Endometrial microvascular endothelial cells (primary cell): ENCODE data around the gene NFKBIE. TPM values are rescaled to one million over a fixed set of nuclear protein-coding genes. Genes with fewer than 3 reads are reported as not detected.

ENCODE experiments used
- in situ Hi-C: cut with HindIII; loops from 2 replicates; pipeline ENCODE4 v1.10.0; 2017; ENCODE audit warnings: low sequenced_read_pairs, low pct_unique_long_range_greater_than_20kb; ENCODE audit errors: inconsistent ontology term
- total RNA-seq: library from RNA; depleted of rRNA; stranded (reverse); fragments of >200 nt; gene quantifications from one replicate; pipeline ENCODE4 v1.2.3, GENCODE V29; 2015; ENCODE audit errors: inconsistent ontology term

NFKBIE gene
- total RNA-seq, 1 donor from 2014 or later = 47.3 TPM

DNA sequence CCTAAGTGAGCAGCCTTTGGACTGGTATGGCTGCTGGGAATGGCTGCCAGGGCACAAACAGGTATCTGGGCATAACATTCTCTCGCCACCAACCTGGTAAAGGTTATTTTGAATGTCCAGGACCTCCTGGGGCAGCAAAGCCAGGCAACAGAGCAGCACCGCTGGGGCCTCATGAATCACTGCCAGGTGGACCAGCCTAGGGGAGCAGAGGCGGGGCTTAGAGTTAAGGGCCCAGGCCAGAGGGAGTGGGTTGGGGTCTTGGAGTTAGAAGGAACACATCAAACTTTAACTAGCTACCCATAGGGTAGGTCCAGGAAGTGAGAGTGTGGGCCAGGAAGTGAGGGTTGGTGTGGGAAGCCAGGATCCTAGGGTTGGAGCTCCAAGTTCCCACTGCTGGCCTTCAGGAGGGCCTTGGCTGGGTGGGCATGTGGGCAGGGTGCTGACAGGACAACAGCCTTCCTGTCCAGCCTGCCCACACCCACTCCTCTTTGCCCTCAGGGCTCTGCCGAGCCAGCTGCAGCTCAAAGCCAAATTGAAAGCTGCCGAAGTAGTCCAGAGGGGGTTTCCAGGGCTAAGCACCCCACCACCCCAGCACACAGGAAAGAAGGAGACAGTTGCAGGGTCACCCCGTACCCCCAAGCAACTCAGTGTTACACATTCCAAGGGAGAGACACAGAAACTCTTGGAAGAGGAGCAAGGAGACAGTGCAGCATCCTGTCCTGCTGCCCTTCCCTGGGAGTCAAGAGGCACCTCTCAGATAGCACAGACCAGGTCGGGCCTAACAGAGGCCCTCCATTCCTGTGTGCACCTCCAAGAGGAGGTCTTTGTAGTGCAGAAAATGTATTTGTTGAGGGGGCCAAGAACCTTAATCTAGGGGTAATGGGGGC is 2.6 kb downstream of the NFKBIE start:
- in situ Hi-C loops = no loop called here

DNA sequence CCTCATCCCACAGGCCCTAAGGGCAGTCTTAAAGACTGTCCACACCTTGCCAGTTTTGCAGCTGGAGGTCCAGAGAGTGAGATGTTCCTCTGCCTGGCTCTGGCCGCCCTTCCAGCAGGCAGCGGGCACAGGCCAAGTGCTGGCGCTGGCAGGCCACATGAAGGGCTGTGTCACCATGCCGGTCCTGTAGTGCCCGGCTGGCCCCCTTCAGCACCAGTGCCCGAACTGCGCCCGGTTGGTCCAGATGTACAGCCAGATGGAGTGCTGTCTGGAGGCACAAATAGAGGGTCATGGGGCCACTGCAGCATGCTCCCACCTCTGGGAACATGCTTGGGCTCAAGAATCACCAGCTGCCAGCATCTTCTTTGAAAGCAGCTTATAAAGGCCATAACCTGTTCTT is 3.8 kb downstream of the NFKBIE start:
- in situ Hi-C loops = no loop called here

DNA sequence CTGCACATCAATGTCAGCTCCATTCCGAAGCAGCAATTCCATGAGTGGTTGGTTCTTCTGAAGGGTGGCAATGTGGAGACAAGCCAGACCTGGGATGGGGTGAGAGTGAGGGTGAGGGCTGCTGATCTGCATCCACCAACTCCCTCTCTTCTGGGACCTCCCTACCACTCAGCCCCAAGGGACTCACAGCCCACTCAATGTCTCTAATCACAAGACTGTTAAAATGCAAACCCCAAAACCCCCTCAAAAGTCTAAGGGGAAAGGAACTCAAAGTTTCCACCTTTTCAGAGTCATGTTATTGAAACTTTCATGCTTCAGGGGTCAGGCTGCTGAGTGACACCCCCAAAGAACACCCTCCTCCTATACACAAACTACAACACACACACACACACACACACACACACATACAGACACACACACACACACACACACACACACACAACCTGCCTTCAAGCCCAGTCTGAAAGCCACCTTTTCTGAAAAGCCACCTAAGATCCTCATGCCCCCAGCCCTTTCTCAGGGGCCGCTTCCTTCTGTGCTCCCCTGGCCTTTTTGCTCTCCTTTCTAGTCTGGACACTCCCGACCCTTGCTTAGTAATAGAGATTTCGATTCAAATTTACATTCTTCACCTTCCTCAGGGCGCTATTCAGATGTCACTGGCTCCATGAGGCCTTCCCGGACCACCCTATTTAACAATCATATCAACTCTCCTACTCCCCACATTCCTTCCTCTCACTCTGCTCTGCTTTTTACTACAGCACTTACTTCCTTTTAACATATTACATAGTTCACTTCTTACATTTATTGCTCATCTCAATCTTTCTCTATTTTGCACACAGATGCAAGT is 4.7 kb downstream of the NFKBIE start:
- in situ Hi-C loops = no loop called here

DNA sequence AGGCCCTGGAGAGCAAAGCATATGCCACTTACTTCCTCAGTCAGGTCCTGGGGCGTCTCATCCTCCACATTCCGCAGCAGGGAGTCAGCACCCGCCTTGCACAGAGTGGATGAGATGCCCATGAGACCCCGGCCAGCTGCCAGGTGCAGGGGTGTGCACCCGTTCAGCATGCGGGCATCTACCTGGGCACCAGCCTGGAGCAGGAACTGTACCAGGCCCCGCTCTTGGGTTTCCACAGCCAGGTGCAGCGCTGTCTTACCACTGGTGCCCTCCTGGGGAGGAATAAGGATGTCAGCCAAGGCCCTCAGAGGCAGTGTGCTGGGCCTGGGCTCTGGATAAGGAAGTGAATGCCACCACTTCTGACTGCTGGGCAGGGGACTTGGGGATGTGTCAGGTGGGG is 5.3 kb downstream of the NFKBIE start:
- in situ Hi-C loops = no loop called here

DNA sequence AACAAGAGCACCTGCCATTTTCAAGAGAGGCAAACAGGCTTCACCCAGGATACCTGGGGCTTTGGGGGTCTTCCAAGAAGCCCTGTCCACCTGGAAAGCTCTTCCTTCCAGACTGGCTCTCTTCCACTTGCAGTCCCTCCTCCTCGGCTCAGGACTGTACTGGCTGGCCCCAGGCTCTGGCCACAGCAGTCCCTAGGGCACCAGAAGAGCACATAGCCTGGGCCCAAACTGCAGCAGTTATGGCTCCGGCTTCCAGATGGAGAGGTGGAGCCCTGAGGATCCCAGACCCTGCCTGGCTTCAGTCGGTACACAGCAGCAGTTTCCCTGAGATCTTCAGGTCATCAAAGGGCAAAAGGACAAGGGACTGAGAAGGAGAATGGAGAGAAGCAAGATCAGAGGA is 6.4 kb downstream of the NFKBIE start:
- in situ Hi-C loops = no loop called here

DNA sequence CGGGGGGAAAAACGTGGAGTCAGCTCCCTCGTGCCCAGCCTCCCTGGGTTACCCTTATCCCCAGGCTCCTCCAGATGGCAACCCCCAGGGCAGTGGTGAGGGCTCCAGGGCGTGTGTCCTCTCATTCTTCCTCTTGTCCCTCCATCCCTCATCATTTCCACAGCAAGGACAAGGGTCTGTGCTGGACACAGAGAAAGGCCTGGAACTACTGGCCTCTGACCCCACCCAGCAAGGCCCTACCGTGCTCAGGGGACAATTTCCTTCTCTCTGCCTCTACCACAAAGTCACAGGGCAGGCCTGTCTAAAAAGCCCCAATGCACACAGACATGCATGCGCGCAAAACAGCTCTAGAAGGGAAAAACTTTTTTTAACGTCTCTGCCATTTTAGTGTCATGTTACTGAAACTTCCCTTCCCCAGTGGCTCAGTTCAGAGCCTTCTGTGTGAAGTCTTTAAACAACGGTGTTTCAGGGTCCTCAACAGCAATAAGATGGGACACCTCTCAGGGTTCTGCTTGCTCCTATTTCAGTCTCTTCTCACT is 7.0 kb downstream of the NFKBIE start:
- in situ Hi-C loops = no loop called here

DNA sequence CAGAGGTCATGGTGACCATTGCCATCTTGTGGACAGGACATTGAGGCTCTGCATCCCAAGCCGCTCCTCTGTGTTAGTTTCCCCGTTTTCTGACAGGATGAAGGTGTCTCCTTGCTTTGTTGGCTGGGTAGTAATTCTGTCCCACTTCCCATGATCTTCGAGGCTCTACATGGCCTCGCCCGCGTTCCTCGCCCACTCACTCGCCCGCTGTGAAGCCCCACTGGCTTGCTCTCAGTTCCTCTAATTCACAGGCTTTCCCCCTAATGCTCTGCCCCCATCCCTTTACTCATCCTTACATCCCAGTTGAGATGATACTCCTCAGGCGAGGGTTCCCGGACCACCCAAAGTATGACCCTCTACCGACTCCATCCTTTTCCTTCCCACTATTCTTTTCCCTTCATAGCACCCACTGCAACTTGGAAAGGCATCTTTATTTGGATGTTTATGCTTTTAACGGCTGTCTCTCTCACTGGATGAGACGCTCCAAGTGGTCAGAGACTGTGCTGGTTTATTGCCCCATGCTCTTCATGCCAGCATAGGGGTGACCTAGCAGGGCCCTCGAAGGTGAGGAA is 7.5 kb downstream of the NFKBIE start:
- in situ Hi-C loops = no loop called here

DNA sequence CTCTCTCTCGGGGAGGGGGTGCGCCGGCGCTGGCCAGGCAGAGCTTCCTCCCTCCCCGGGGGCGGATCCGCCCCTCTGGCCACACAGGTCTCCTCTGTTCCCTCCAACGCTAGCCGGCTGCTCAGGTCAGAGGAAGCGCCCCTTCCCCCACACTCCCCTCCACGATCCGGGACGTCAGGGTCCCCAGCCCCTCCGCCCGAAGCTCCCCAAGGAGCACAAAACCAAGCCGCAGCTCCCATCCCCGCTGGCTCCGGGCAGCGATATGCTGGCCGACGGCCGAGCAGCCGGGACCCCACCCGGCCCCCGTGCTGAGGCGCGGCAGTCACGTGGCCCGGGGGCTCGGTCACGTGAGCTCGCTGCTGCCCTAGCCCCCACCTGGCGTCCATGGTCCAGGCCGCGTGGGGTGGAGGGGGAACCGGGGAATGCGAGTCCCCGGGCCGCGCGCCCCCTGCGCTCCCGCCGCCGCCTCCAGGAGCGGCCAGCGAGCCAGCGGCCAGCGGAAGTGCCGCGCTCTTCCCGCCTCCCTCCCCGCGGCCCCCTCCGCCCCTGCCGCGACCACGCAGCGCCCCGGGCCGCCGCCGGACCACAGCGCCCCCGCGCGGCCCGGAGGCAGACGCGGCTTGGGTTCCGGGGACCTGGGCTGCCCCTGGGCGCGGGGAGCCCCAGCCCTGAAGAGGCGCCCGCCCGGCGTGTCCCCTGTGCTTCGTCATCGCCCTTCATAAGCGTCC is 8.2 kb downstream of the NFKBIE start, which contains the start of gene SLC35B2:
TSS of gene SLC35B2 (minus strand) at position 504 of the 728 bp plus-strand sequence. CDS start at position 386, 118 bp downstream.
- in situ Hi-C loops = no loop called here

DNA sequence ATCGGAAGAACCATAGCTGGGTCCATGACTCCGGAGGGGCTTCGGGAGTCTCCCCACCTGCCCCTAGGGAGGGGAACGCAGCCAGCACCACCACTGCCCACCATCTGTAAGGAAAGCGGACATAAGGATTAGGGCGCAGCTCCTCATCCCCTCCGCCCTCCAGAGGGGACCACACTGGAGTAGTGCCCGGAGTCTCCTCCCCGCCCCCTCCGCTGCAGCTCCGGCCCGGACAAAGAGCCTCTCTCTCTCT is 8.7 kb downstream of the NFKBIE start:
- in situ Hi-C loops = no loop called here

DNA sequence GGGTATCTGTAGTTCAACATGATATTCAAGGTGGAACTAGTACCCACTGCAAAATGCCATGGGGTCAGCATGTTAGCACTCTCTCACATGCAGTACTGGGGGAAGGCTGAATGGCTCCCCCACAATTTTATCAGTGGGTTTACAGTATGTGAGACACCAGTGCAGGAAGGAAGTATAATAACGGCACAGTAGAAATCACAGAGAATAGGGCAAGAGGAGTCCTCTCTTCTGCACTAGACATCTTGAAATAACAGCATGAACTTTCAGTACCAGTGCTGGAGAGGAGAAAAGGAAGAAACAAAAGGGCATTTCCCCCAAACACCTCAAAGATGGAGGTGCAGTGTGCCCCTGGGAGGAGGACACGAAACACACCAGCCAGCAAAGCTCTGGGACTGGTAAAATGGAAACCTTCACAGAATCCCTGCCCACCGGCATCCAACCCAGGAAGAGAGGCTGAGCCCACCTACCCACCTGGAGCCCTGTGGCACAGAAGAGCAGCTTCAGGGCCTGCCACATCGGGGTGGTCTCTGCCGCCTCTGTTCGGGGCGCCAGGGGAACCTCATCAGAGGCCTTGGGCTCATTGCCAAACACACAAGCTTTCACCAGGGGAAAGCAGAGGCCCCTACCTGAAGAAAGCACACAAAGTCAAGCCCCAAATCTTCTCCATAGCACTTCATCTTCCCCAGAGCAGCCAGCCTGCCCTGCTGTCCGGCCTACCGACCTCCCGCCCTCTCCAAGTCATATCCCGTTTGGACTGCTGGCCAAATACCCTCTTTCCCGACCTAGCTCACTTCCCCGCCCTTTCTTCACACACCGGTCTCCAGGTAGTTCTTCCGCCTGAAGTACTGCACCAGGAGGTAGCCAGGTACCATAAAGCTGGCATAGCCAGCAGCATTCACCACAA is 9.2 kb downstream of the NFKBIE start:
- in situ Hi-C loops = no loop called here

DNA sequence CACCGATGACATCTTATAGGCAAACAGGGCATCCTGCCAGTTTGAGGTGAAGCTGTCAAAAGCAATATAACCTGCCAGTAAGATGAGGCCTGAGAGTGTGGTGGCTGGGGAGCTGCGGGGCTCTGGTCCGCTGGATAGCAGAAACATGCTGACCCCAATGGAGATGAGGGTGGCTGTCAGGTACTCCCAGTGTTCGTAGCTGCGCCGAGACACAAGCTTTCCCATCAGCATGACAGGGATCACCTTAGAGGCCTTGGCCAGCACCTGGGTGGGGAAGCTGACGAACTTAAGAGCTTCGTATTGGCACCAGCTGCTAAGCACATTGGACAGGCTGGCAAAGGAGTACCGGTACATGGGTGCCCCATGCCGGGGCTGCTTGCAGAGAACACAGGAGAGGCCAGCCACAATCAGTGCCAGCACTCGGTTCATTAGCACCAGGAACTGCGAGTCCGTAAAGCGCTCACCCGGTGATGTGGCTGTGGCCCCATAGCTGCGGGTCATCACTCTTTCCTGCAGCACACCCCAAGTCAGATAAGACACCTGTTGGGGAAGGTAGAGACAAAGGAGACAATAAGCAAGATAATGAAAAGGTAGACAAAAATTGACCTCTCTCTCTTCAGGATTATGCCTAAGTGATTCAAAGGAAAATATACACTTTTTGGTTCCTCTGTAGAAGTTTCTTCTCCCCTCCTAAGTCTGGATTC is 10.1 kb downstream of the NFKBIE start:
- in situ Hi-C loops = no loop called here

DNA sequence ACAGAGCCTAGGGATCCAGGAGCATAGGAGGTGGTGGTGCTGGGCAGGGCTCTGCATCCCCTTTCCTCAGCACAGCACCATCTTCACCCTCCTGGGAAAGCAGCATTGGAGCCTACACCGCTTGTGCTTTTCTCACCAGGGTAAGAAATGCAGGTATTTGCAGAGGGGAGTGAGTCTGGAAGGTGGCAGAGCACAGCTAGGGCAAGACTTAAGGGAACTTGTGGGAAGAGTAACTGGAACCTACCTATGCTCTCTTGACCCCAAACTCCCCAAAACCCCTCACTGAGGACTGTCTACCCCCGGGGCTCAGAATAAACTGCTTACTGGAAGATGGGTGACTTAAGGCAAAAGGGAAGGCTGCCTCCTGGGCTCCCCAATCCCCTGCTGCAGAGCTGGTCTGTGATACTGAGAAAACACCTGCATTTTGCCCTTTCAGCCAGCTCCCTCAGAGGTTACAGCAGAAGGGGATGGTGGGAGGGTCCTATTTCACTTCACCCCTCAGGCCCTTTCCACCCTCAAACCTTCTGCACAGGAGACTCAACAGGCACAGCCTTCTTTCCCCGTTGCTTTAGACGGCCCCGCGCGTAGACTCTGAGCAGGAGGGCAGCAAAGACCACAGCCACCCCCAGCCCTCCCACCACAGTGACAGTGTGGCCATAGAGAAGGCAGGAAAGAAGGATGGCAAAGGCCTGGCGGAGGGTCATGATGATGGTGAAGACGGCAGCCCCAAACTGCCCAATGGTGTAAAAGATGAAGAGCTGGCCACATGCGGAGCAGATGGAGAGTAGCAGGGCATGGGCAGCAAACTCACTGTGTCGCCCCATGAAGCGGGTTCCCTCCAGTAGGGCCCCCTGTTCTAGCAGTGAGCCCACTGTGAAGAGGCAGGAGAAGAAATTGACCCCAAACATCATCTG is 10.9 kb downstream of the NFKBIE start:
- in situ Hi-C loops = no loop called here

DNA sequence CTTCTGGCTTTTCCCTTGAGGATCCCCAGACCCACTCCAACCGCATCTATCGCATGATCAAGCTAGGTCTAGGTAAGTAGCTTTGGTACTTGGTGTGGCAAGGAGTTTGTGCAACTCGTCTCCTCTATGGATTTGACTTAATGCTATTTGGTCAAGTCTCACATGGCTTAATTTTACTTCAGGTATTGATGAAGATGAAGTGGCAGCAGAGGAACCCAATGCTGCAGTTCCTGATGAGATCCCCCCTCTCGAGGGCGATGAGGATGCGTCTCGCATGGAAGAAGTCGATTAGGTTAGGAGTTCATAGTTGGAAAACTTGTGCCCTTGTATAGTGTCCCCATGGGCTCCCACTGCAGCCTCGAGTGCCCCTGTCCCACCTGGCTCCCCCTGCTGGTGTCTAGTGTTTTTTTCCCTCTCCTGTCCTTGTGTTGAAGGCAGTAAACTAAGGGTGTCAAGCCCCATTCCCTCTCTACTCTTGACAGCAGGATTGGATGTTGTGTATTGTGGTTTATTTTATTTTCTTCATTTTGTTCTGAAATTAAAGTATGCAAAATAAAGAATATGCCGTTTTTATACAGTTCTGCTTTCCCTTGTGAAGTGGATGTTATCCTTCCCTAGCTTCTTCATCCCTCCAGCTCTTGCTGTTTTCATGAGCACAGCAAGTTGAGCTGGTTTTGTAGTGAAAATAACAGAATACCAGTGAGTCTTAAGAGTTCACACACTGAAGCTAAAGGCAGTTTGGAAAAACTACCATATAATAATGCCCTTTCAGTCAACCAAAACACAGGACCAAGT is 11.8 kb downstream of the NFKBIE start:
- in situ Hi-C loops = no loop called here

DNA sequence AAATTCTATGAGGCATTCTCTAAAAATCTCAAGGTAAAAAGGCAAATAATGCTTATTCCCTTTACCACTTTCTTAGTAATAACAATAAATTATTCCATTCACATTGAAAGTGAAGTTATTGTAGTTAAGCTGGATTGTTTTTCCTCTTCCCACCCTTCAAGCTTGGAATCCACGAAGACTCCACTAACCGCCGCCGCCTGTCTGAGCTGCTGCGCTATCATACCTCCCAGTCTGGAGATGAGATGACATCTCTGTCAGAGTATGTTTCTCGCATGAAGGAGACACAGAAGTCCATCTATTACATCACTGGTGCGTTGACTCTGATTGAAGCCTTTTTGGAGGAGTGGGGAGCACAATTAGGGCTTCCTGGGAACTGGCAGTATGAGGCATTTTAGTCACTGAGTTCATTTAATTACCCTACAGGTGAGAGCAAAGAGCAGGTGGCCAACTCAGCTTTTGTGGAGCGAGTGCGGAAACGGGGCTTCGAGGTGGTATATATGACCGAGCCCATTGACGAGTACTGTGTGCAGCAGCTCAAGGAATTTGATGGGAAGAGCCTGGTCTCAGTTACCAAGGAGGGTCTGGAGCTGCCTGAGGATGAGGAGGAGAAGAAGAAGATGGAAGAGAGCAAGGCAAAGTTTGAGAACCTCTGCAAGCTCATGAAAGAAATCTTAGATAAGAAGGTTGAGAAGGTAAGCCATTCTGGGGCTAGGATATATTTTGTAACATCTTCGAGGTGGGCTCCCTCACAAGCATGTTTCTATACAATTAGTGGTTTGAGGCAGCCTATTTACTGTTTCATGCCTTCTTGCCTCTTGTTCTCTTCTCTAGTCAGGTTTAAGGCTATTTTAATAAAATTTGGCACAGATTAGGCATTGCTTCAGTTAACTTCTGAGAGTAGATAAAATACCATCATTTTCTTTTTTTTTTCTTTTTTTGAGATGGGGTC is 13.5 kb downstream of the NFKBIE start:
- in situ Hi-C loops = no loop called here

DNA sequence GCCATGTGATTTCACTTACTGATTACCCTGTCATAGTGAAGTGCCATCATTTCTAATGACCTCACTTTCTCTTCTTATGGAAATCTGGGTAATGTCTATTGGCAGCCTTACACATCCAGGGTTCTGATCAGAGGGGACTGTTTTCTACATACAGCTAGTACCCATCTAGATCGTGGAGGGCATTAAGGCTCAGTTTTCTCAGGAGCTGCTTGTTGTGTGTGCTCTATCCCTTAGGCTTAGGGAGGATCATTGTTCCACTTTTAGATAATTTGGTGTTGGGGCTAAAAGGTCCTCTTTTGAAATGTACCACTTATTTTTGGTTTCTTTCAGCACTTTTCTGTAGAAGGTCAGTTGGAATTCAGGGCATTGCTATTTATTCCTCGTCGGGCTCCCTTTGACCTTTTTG is 14.6 kb downstream of the NFKBIE start:
- in situ Hi-C loops = no loop called here
